BLaER1 (cell line): ENCODE results near the gene GULP1.

ENCODE experiments used
- H3K27ac ChIP-seq: shearing (Covaris generic); formaldehyde crosslinking; 2 replicates; pipeline ENCODE4 v1.8.1; 2022
- H3K27me3 ChIP-seq: shearing (Covaris generic); formaldehyde crosslinking; 2 replicates; pipeline ENCODE4 v1.8.1; 2022
- H3K36me3 ChIP-seq: shearing (Covaris generic); formaldehyde crosslinking; 2 replicates; pipeline ENCODE4 v1.8.1; 2022
- H3K4me1 ChIP-seq: shearing (Covaris generic); formaldehyde crosslinking; 2 replicates; pipeline ENCODE4 v1.8.1; 2022
- H3K4me2 ChIP-seq: shearing (Covaris generic); formaldehyde crosslinking; 2 replicates; pipeline ENCODE4 v1.8.1; 2022
- H3K4me3 ChIP-seq: shearing (Covaris generic); formaldehyde crosslinking; 2 replicates; pipeline ENCODE4 v1.8.1; 2022
- H3K9ac ChIP-seq: shearing (Covaris generic); formaldehyde crosslinking; 2 replicates; pipeline ENCODE4 v1.8.1; 2022
- H3K9me3 ChIP-seq: shearing (Covaris generic); formaldehyde crosslinking; 2 replicates; pipeline ENCODE4 v1.8.1; 2022
- H4K20me1 ChIP-seq: shearing (Covaris generic); formaldehyde crosslinking; 2 replicates; pipeline ENCODE4 v1.8.1; 2022
- Cebpa-rat ChIP-seq: shearing (Covaris generic); IDR thresholded peaks from 2 replicates; pipeline ENCODE4 v1.8.1; 2022

The GULP1 gene

GRCh38 chr2:188440849-188441248, 149.2 kb downstream of the GULP1 start:
- no peak overlapping the region for H3K9ac ChIP-seq
- no peak for TF ChIP-seq Cebpa-rat
- no peak overlapping the region for H3K27ac ChIP-seq
- no peaks in the 10 kb centered on the region for H4K20me1 ChIP-seq
- no peak overlapping the region for H3K4me3 ChIP-seq
- H3K4me2 ChIP-seq, result no peak overlapping the region
- peaks cover 7% of the 10 kb centered on the region; the same call in 1 of the 2 replicates for H3K4me1 ChIP-seq
- H3K27me3 ChIP-seq, result no peaks in the 10 kb centered on the region
- H3K36me3 ChIP-seq, result no peaks in the 10 kb centered on the region
- H3K9me3 ChIP-seq, result no peaks in the 10 kb centered on the region

GRCh38 chr2:188441288-188441947, 149.7 kb downstream of the GULP1 start:
- Histone ChIP-seq H3K4me2 (no peak overlapping the region), H3K4me3 (no peak overlapping the region), H3K27me3 (no peaks in the 10 kb centered on the region), H3K9me3 (no peaks in the 10 kb centered on the region), H3K4me1 (peaks cover 7% of the 10 kb centered on the region; the same call in 1 of the 2 replicates), H3K36me3 (no peaks in the 10 kb centered on the region), H3K27ac (no peak overlapping the region), H3K9ac (no peak overlapping the region), H4K20me1 (no peaks in the 10 kb centered on the region)
- no peak for TF ChIP-seq Cebpa-rat

- Histone ChIP-seq H3K27ac (no peak overlapping the region), H3K27me3 (no peaks in the 10 kb centered on the region), H3K9ac (no peak overlapping the region), H3K36me3 (no peaks in the 10 kb centered on the region), H3K9me3 (no peaks in the 10 kb centered on the region), H3K4me1 (peaks cover 7% of the 10 kb centered on the region; the same call in 1 of the 2 replicates), H3K4me2 (no peak overlapping the region), H3K4me3 (no peak overlapping the region), H4K20me1 (no peaks in the 10 kb centered on the region)
- no peak for TF ChIP-seq Cebpa-rat
These were observed 151.5 kb downstream of the GULP1 start for GRCh38 chr2:188443207-188443606.

GRCh38 chr2:188444106-188444835, 152.6 kb downstream of the GULP1 start:
- Histone ChIP-seq H3K9me3 (no peaks in the 10 kb centered on the region), H3K27me3 (no peaks in the 10 kb centered on the region), H3K9ac (no peak overlapping the region), H3K4me2 (no peak overlapping the region), H3K36me3 (no peaks in the 10 kb centered on the region), H3K4me3 (no peak overlapping the region), H3K4me1 (peaks cover 7% of the 10 kb centered on the region; the same call in 1 of the 2 replicates), H4K20me1 (no peaks in the 10 kb centered on the region), H3K27ac (no peak overlapping the region)
- TF ChIP-seq Cebpa-rat, result no peak

- Histone ChIP-seq H3K4me3 (no peak overlapping the region), H3K27ac (no peak overlapping the region), H3K9ac (no peak overlapping the region), H3K4me1 (no peaks in the 10 kb centered on the region), H3K9me3 (peaks cover 8% of the 10 kb centered on the region), H3K36me3 (no peaks in the 10 kb centered on the region), H4K20me1 (no peaks in the 10 kb centered on the region), H3K4me2 (no peak overlapping the region), H3K27me3 (no peaks in the 10 kb centered on the region)
- TF ChIP-seq Cebpa-rat, result no peak
These were observed 157.9 kb downstream of the GULP1 start for GRCh38 chr2:188449561-188449960.

GRCh38 chr2:188449971-188450370, 158.3 kb downstream of the GULP1 start:
- H3K4me2 ChIP-seq, result no peak overlapping the region
- no peaks in the 10 kb centered on the region for H3K36me3 ChIP-seq
- H3K27me3 ChIP-seq, result no peaks in the 10 kb centered on the region
- peaks cover 10% of the 10 kb centered on the region for H3K9me3 ChIP-seq
- no peak overlapping the region for H3K27ac ChIP-seq
- TF ChIP-seq Cebpa-rat, result no peak
- no peaks in the 10 kb centered on the region for H3K4me1 ChIP-seq
- H3K9ac ChIP-seq, result no peak overlapping the region
- H4K20me1 ChIP-seq, result no peaks in the 10 kb centered on the region
- no peak overlapping the region for H3K4me3 ChIP-seq

DNA sequence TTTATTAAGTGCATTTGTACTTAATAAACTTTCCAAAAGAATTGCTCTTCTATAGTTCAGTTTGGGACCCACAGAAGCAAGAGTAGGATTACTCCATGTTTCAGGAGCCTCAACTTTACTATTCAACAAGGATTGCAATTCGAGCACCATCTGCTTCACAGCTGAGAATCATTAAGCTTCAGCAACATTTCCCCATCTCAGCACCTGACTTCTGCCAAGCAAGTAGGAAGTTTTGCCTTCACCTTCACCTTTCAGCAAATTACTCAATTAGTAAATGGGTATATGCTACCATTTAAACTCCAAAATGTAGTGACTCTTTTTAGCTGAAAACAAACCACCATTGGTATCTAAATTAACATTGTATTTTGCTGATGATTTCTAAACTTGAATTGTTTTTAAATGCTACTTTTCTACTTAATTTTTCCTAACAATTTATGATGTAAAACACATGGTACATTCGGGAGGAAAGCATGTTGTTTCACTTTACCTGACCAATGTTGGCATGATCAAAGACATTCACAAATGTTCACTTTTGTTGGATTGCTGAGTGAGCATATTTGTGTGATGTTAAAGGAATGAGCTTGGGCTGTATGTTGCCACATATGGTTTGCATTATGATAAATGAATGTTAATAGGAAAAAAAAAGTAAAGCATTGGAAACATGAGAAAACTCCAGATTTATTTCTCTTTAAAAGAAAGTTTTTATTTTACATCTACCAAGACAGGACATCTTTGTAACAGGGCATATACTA, 159.2 kb downstream of the GULP1 start:
- Histone ChIP-seq H4K20me1 (no peaks in the 10 kb centered on the region), H3K4me2 (no peak overlapping the region), H3K9me3 (peaks cover 10% of the 10 kb centered on the region), H3K4me1 (no peaks in the 10 kb centered on the region), H3K4me3 (no peak overlapping the region), H3K27ac (no peak overlapping the region), H3K36me3 (no peaks in the 10 kb centered on the region), H3K27me3 (no peaks in the 10 kb centered on the region), H3K9ac (no peak overlapping the region)
- TF ChIP-seq Cebpa-rat, result no peak

- Histone ChIP-seq H3K4me2 (no peak overlapping the region), H3K9me3 (peaks cover 10% of the 10 kb centered on the region), H3K9ac (no peak overlapping the region), H3K27me3 (no peaks in the 10 kb centered on the region), H3K27ac (no peak overlapping the region), H3K4me3 (no peak overlapping the region), H3K4me1 (no peaks in the 10 kb centered on the region), H3K36me3 (no peaks in the 10 kb centered on the region), H4K20me1 (no peaks in the 10 kb centered on the region)
- TF ChIP-seq Cebpa-rat, result no peak
These were observed 160.4 kb downstream of the GULP1 start for GRCh38 chr2:188452084-188452483.

DNA sequence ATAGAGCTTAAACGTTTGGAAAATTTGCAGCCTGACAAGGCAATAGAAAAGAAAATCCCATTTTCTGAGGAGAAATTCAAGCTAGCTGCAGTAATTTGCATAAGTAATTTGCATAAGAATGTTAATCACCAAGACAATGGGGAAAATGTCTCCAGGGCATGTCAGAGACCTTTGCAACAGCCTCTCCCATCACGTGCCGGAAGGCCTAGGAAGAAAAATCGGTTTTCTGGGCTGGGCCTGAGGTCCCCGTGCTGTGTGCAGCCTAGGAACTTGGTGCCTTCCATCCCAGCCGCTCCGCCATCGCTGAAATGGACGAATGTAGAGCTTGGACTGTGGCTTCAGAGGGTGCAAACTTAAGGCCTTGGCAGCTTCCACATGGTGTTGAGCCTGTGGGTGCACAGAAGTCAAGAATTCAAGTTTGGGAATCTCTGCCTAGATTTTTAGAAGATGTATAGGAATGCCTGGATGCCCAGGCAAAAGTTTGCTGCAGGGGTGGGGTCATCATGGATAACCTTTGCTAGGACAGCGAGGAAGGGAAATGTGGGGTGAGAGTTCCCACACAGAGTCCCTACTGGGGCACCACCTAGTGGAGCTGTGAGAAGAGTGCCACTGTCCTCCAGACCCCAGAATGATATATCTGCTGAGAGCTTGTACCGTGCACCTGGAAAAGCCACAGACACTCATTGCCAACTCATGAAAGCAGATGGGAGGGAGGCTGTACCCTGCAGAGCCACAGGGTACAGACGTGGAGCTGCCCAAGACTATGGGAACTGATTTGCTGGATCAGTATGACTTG, 164.6 kb downstream of the GULP1 start:
- Histone ChIP-seq H3K4me3 (no peak overlapping the region), H3K4me2 (no peak overlapping the region), H3K9ac (no peak overlapping the region), H3K4me1 (no peaks in the 10 kb centered on the region), H3K9me3 (peaks cover 10% of the 10 kb centered on the region), H3K27ac (no peak overlapping the region), H3K27me3 (no peaks in the 10 kb centered on the region), H4K20me1 (no peaks in the 10 kb centered on the region), H3K36me3 (no peaks in the 10 kb centered on the region)
- TF ChIP-seq Cebpa-rat, result no peak
